Cardiac fibroblast (primary cell): ENCODE data around the gene TOPORS.
A peak's percentile ranks its signal among the peaks of the same experiment; 100 is the strongest.
"Not testable (repeated sequence)": the region's sequence is repeated elsewhere in the genome, so short reads cannot be mapped to it uniquely, and the experiment has no call there.

Experiments used
- DNase-seq, 2 donors: peaks; one replicate each; pipeline versions ENCODE4 v3.0.0 to v3.0.0-alpha.2; 2010; ENCODE audit warnings: low read depth in 2 of 2
- H3K4me3 ChIP-seq, 2 donors: replicated peaks in 1 of 2; 1 replicate in 1 of 2; 2 replicates in 1 of 2; pipeline ENCODE4 v1.5.1; 2011; ENCODE audit warnings: low read depth in 2 of 2, low read length in 2 of 2, mild to moderate bottlenecking in 2 of 2, moderate library complexity in 1 of 2
- TF ChIP-seq, protein P1 (sequence below): IDR thresholded peaks from one replicate; pipeline ENCODE4 v1.5.1; 2011; ENCODE audit warnings: low read depth, mild to moderate bottlenecking, low read length, inconsistent platforms

Gene TOPORS

DNA sequence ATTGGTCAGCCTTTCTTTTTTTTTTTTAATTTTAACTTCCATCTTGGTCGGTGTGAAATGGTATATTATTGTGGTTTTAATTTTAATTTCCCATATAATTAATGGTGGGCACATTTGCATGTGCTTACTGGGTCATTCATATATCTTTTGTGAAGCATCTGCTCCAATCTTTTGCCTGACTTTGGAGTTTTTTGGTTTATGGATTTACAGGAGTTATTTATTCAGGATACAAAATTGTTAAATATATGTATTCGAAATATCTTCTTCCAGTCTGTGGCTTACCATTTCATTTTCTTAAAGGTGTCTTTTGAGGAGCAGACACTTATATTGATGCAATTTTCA, 25.7 kb downstream of the TOPORS start:
- peak overlapping the region; percentile 67 to 69 for H3K4me3 ChIP-seq
- no peak for DNase-seq
- TF ChIP-seq, protein P1, sequence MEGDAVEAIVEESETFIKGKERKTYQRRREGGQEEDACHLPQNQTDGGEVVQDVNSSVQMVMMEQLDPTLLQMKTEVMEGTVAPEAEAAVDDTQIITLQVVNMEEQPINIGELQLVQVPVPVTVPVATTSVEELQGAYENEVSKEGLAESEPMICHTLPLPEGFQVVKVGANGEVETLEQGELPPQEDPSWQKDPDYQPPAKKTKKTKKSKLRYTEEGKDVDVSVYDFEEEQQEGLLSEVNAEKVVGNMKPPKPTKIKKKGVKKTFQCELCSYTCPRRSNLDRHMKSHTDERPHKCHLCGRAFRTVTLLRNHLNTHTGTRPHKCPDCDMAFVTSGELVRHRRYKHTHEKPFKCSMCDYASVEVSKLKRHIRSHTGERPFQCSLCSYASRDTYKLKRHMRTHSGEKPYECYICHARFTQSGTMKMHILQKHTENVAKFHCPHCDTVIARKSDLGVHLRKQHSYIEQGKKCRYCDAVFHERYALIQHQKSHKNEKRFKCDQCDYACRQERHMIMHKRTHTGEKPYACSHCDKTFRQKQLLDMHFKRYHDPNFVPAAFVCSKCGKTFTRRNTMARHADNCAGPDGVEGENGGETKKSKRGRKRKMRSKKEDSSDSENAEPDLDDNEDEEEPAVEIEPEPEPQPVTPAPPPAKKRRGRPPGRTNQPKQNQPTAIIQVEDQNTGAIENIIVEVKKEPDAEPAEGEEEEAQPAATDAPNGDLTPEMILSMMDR, result no peak

DNA sequence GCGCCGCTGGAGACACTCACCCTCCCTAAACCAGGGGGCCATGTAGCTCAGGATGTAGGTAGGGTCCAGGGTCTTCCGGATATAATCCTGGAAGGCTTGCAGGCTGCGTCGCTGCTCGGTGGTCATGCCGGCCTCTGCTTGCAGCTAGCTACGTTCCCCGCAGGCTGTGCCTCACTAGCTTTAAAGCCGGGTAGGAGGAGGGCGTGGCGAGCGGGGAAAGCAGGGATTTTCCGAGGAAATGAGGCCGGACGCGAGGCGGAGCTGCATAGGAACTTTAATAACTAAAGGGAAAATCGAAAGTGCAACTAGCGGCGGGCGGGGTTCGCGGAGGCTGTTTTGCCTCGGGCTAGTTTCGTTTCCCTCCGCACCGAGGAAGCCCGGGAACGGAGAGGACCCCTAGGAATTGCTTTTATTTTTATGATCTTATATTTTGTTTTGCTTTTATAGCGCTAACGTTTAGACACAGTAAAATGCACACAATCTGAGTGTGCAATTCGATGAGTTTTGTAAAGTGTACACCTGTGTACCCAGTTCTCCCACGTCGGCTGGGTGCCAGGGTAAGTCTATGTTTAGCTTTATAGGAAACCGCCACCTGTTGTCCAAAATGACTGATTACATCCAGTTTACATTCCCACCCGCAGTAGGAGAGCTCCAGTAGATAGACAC, 26.2 kb downstream of the TOPORS start, which contains the start of gene RIGI:
Gene RIGI (minus strand): TSS at position 156 of the 666 bp plus-strand sequence. CDS start 30 bp downstream, at position 126.
- H3K4me3 ChIP-seq, result peak within 1 kb of the TSS; percentile 67 to 69
- TF ChIP-seq, protein P1, result peak; percentile 51
- peak; percentile 94 to 95 for DNase-seq

DNA sequence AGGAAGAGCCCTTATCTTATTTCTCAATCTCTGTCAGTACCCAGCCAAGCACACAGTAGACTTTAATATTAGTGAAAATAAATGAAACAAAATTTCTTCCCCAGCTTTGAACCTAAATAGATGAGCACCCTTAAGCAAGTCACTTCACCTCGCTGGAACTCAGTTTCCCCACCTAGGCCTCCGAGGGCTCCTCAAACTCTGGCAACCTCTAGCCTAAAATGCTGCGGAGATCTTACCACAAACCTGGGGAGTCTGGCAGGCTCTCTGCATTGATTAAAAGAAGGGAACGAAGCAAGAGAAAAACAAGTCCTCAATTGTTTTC, 26.7 kb downstream of the TOPORS start:
- TF ChIP-seq, protein P1, result no peak
- no peak for DNase-seq
- peak overlapping the region; percentile 67 to 69 for H3K4me3 ChIP-seq

DNA sequence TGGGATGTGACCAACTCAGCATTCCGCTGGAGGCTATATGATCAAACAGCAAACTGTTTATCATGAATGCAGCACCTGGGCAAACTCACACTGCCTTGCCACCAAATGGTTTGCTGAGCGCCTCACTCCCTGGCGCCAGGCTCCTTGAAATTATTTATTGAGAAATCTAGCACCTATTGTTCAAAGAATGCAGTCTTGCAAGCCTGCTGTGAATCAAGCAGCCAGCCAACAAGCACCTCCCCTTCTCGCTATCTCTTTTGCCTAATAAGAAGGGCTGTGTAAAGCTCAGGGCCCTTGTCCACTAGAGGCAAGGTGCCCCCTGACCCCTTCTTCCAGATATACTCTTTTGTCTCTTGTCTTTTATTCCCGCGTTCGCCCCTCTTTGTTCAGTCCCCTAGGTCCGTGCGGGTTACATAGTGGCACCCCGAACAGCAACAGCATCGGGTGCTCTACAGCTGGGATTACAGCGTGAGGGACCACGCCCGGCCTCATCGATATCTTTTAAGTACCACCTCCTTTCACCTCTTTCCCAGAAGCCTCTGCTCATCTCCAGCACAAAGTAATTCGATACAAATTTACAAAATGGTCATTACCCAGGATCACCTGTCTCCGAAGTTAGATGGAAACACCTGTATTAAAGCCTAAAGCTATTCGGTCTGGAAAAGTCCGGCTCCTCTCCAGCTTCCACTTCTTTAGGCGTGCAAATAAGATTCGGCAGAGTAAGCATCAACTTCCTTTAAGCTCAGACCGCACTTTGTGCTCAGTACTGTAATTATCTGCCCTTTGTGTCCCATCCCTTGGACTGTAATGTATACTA, 27.3 kb downstream of the TOPORS start:
- TF ChIP-seq, protein P1, result no peak
- DNase-seq, result peak; percentile 26 to 47
- H3K4me3 ChIP-seq, result peak overlapping the region; percentile 67 to 69

DNA sequence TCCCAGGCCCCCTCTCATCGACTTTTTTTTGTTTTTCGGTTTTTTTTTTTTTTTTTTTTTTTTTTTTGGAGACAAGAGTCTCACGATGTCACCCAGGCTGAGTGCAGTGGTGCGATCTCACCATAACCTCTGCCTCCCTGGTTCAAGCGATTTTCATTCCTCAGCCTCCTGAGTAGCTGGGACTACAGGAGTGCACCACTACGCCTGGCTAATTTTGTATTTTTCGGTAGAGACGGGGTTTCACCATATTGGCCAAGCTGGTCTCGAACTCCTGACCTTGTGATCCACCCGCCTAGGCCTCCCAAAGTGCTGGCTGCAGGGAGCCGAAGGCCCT, 27.9 kb downstream of the TOPORS start:
- DNase-seq, result not testable (repeated sequence)
- H3K4me3 ChIP-seq, result peak overlapping the region in 1 of 2 donors; percentile 69

DNA sequence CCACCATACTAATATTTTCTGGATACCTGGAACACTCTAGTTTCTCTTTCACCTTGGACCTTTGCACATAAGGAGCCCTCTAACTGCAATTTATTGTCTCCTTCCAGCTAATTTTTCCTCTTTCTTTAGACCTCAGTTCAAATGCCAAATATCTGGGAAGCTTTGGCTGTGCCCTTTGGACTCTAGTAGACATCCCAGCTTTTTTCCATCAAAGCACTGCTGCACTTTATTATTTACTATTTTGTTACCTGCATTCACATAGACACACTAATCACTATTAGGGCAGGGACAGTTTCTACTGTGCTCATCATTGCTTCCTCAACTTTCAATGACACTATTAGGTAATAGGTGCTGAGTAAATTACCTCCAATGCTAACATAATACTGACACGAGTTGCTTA, 28.5 kb downstream of the TOPORS start:
- no peak overlapping the region for H3K4me3 ChIP-seq
- TF ChIP-seq, protein P1, result no peak
- no peak for DNase-seq

DNA sequence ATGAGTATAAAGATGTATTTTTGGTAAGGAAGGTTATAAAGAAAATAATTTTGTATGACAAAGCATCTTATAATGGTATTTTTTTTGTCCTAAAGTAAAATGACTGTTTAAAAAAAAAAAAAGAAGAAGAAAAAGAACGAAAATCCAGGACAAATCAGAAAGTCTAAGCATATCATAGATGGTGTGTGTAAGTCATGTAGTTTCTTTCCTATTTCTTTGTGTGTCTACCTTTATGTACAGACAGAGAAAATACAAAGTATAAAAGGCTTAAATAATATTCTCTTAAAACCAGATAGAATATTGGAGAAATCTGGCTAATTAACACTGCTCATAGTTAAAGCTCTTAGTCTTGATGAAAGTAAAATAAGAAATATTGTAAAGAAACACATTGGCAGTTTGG, 34.1 kb downstream of the TOPORS start:
- H3K4me3 ChIP-seq, result no peak overlapping the region
- no peak for DNase-seq
- TF ChIP-seq, protein P1, result no peak
